GM18858 (cell line): ENCODE results near the gene SLC2A13.
A peak's percentile ranks its signal among the peaks of the same experiment; 100 is the strongest.

Source experiments
- ATAC-seq: cut with Tn5 transposase; IDR thresholded peaks from one replicate; pipeline ENCODE4 v1.9.1; 2021; ENCODE audit not compliant: unreplicated experiment

Gene SLC2A13

GRCh38 chr12:40002178-40003169, 103.4 kb downstream of the SLC2A13 start:
- ATAC-seq: no peak

GRCh38 chr12:40001406-40001805, 104.5 kb downstream of the SLC2A13 start:
- no peak for ATAC-seq

GRCh38 chr12:40000884-40001283, 105.0 kb downstream of the SLC2A13 start:
- ATAC-seq: no peak

- ATAC-seq: no peak
These were observed 112.6 kb downstream of the SLC2A13 start for GRCh38 chr12:39993268-39993667.

- ATAC-seq: peak; percentile 95
These were observed 115.5 kb downstream of the SLC2A13 start for GRCh38 chr12:39990122-39991101.

GRCh38 chr12:39989501-39989900, 116.4 kb downstream of the SLC2A13 start:
- no peak for ATAC-seq

- no peak for ATAC-seq
These were observed 117.3 kb downstream of the SLC2A13 start for GRCh38 chr12:39988574-39988973.

GRCh38 chr12:39986674-39987073, 119.2 kb downstream of the SLC2A13 start:
- no peak for ATAC-seq

- ATAC-seq: no peak
These were observed 121.2 kb downstream of the SLC2A13 start for GRCh38 chr12:39984670-39985069.

- ATAC-seq: no peak
These were observed 130.4 kb downstream of the SLC2A13 start for GRCh38 chr12:39975374-39975918.

- no peak for ATAC-seq
These were observed 133.8 kb downstream of the SLC2A13 start for GRCh38 chr12:39972119-39972518.

- no peak for ATAC-seq
These were observed 134.5 kb downstream of the SLC2A13 start for GRCh38 chr12:39971348-39971747.

- no peak for ATAC-seq
These were observed 139.2 kb downstream of the SLC2A13 start for GRCh38 chr12:39966721-39967120.

GRCh38 chr12:39966256-39966655, 139.6 kb downstream of the SLC2A13 start:
- no peak for ATAC-seq

GRCh38 chr12:39959467-39959866, 146.4 kb downstream of the SLC2A13 start:
- no peak for ATAC-seq

- no peak for ATAC-seq
These were observed 146.8 kb downstream of the SLC2A13 start for GRCh38 chr12:39959031-39959430.

- no peak for ATAC-seq
These were observed 147.5 kb downstream of the SLC2A13 start for GRCh38 chr12:39958377-39958776.

GRCh38 chr12:39956725-39957124, 149.2 kb downstream of the SLC2A13 start:
- ATAC-seq: no peak

GRCh38 chr12:39946361-39947280, 159.3 kb downstream of the SLC2A13 start:
- no peak for ATAC-seq

GRCh38 chr12:39937119-39937518, 168.8 kb downstream of the SLC2A13 start:
- no peak for ATAC-seq
